ENCODE measurements around the gene PHF8.

The PHF8 gene

DNA sequence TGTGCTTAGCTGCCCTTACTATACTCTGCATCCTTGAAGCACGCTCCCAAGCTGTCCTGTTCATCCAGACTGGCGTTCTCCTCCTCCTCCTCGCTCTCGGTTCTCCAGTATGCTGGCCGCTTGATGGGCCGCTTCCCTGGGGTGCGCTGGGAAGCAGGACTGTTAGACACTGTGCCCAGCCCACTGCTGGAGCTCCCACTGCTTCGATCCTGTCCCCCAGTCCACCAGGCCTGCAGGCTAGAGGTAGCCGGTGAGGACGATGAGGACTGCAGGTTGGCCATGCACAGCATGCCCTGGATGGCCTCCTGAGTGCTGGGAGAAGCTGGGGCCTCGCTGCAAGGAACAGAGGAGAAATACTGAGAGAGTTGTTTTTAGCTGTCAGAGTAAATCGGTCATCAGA lies 59.4 kb downstream of the PHF8 start:
- Mint-ChIP-seq H3K4me3 (no peak overlapping the region), H3K27me3 (ENCODE audit: low read depth) (no peaks in the 10 kb centered on the region), H3K9me3 (no peaks in the 10 kb centered on the region), H3K4me1 (no peaks in the 10 kb centered on the region), H3K27ac (no peak overlapping the region), H3K36me3 (ENCODE audit: low read depth) (peaks cover 56% of the 10 kb centered on the region)
- TF ChIP-seq, protein P1, sequence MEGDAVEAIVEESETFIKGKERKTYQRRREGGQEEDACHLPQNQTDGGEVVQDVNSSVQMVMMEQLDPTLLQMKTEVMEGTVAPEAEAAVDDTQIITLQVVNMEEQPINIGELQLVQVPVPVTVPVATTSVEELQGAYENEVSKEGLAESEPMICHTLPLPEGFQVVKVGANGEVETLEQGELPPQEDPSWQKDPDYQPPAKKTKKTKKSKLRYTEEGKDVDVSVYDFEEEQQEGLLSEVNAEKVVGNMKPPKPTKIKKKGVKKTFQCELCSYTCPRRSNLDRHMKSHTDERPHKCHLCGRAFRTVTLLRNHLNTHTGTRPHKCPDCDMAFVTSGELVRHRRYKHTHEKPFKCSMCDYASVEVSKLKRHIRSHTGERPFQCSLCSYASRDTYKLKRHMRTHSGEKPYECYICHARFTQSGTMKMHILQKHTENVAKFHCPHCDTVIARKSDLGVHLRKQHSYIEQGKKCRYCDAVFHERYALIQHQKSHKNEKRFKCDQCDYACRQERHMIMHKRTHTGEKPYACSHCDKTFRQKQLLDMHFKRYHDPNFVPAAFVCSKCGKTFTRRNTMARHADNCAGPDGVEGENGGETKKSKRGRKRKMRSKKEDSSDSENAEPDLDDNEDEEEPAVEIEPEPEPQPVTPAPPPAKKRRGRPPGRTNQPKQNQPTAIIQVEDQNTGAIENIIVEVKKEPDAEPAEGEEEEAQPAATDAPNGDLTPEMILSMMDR (IDR thresholded peaks at IDR 0.05; ENCODE audit: unreplicated experiment in 3 of 3): no peak

DNA sequence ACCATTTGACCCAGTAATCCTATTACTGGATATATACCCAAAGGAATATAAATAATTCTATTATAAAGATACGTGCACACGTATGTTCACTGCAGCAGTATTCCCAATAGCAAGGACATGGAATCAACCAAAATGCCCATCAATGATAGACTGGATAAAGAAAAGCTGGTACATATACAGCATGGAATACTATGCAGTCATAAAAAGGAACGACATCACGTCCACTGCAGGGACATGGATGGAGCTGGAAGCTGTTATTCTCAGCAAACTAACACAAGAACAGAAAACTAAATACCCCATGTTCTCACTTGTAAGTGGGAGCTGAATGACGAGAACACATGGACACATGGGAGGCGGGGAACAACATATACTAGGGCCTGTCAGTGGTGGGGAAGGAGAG lies 69.7 kb downstream of the PHF8 start:
- Mint-ChIP-seq H3K9me3 (peaks cover 57% of the 10 kb centered on the region), H3K4me3 (no peak overlapping the region), H3K36me3 (ENCODE audit: low read depth) (peaks cover 67% of the 10 kb centered on the region), H3K27ac (no peak overlapping the region), H3K4me1 (no peaks in the 10 kb centered on the region), H3K27me3 (ENCODE audit: low read depth) (no peaks in the 10 kb centered on the region)
- TF ChIP-seq, protein P1 (IDR thresholded peaks at IDR 0.05; ENCODE audit: unreplicated experiment in 3 of 3): no peak

DNA sequence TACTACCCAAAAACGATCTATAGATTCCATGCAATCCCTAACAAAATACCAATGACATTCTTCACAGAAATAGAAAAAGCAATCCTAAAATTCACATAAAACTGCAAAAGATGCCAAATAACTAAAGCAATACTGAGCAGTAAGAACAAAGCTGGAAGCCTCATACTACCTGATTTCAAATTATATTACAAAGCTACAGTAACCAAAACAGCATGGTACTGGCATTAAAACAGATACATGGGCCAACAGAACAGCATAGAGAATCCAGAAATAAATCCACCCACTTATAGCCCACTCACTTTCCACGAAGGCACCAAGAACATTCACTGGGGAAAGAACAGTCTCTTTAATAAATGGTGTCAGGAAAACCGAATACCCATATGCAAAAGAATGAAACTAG lies 74.7 kb downstream of the PHF8 start:
- no peaks in the 10 kb centered on the region for H3K4me1 Mint-ChIP-seq
- H3K36me3 Mint-ChIP-seq (ENCODE audit: low read depth): peaks cover 82% of the 10 kb centered on the region
- H3K4me3 Mint-ChIP-seq: no peak overlapping the region
- TF ChIP-seq, protein P1 (IDR thresholded peaks at IDR 0.05; ENCODE audit: unreplicated experiment in 3 of 3): no peak
- no peak overlapping the region for H3K27ac Mint-ChIP-seq
- H3K27me3 Mint-ChIP-seq (ENCODE audit: low read depth): no peaks in the 10 kb centered on the region
- peaks cover 67% of the 10 kb centered on the region for H3K9me3 Mint-ChIP-seq

DNA sequence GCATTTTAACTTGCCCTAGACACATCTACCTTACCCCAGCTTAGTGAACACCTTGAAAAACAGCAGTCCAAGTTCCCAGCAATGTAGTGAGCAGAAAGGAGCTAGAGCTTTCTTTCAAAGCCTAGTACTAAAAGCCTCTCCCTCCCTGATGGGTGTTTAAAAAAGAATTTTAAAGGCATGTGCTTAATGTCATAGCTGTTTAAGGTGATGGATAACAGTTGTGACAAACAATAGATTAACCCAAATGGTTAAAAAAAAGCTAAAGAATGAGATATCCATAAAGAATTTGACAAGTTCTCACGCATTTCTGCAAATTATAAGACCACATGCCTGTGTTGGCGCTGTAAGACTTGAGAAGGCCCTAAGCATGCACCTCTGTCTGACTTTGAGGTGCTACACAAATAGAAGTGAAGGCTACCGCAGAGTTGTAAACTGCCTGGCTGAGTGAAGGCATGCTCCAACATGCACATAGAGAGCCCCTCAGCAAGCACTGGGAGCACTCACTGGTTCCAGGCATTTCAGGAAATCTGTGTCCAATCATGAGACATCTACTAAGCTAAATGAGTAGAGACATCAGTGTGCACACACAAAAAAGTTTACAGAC lies 94.0 kb downstream of the PHF8 start:
- Mint-ChIP-seq H3K27ac (no peak overlapping the region), H3K36me3 (ENCODE audit: low read depth) (peaks cover 38% of the 10 kb centered on the region), H3K4me3 (no peak overlapping the region), H3K27me3 (ENCODE audit: low read depth) (no peaks in the 10 kb centered on the region), H3K9me3 (peaks cover 3% of the 10 kb centered on the region), H3K4me1 (no peaks in the 10 kb centered on the region)
- TF ChIP-seq, protein P1 (IDR thresholded peaks at IDR 0.05; ENCODE audit: unreplicated experiment in 3 of 3): no peak

DNA sequence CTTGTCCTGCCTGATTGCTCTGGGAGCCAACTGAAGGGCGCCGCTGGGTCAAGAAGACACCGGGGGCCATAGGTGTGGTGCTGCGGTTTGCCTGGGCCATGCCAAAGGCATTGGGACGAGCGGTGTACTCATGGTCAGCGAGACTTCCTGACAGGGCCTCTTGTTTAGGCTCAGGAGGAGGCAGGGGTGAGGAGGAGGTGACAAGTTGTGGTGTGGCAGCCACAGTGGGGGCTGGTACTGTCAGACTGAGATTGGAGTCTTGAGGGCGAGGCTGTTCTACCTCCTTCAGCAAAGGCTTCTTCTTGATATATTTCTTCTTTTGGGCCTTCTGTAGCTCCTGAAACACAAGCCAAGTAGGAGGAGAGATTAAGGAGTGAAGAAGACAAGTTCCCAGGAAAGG lies 104.1 kb downstream of the PHF8 start:
- Mint-ChIP-seq H3K4me1 (no peaks in the 10 kb centered on the region), H3K27me3 (ENCODE audit: low read depth) (no peaks in the 10 kb centered on the region), H3K9me3 (no peaks in the 10 kb centered on the region), H3K4me3 (no peak overlapping the region), H3K36me3 (ENCODE audit: low read depth) (peaks cover 51% of the 10 kb centered on the region), H3K27ac (no peak overlapping the region)
- TF ChIP-seq, protein P1 (IDR thresholded peaks at IDR 0.05; ENCODE audit: unreplicated experiment in 3 of 3): no peak

DNA sequence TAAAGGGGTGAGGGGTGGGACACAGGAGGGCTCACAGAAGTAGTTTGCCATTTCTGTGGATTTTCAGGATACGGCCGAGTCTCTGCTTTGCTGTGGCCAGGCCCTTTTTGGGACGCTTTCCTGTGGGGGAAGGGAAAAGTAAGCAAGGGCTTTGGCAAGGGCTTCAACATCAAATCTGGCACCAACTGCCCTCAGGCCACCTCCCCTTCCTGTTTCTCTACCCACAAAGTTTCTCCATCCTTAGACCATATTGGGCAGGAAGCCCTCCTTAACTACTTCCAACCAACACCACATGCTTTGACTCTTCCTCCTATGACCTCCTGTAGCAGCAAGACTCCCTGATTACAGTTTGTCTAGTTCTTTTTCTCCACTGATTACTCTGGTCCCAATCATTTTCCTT lies 105.1 kb downstream of the PHF8 start:
- no peaks in the 10 kb centered on the region for H3K27me3 Mint-ChIP-seq (ENCODE audit: low read depth)
- no peak overlapping the region for H3K27ac Mint-ChIP-seq
- no peak overlapping the region for H3K4me3 Mint-ChIP-seq
- H3K36me3 Mint-ChIP-seq (ENCODE audit: low read depth): peaks cover 54% of the 10 kb centered on the region
- no peaks in the 10 kb centered on the region for H3K4me1 Mint-ChIP-seq
- TF ChIP-seq, protein P1 (IDR thresholded peaks at IDR 0.05; ENCODE audit: unreplicated experiment in 3 of 3): no peak
- H3K9me3 Mint-ChIP-seq: no peaks in the 10 kb centered on the region
